HG03280 (cell line): ENCODE data around the gene RRM1.

Source experiments
- ATAC-seq: cut with Tn5 transposase; IDR thresholded peaks from one replicate; pipeline ENCODE4 v1.9.1; 2021; ENCODE audit warnings: mild to moderate bottlenecking, moderate library complexity; ENCODE audit not compliant: unreplicated experiment

The RRM1 gene

DNA sequence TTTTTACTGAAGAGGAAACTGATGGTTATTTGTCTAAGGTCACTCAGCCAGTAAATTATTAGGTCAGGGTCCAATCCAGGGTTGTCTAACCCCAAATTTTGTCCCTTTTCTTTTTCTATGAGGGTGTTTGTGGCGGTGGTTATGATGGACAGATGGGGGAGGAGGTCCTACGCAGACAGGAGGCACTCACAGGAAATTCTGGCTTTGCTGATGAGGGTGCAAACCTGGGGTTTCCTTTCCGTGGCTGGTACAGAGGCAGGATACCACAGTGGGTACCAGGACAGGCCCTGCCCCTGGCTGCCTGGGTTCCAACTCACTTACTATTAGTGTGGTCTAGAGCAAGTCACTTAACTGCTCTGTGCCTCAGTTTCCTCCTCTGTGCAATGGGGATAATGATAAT is 91.0 kb downstream of the RRM1 start:
- no peak for ATAC-seq

DNA sequence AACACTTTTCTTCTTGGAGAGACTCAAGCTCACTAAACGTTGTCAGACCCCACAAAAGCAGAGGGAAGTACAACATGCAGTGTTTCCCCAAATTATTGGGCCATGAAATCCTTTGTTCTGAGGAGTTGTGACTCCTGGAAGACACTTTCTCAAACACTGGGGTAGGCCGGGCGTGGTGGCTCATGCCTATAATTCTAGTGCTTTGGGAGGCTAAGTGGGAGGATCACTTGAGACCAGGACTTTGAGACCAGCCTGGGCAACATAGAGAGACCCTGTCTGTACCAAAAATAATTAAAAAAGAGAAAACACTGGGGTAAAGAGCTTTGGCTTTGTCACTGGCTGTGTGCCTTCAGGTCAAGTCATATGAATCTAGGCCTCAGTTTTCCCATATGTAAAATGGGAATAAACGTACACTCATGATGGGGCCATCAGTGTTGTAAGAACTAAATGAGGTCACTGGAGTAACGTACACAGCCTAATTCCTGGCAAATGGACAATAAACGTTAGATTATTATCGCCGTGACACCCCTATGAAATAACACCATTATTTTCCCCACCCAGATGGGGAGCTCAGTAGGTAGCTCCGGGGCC is 92.0 kb downstream of the RRM1 start:
- no peak for ATAC-seq

DNA sequence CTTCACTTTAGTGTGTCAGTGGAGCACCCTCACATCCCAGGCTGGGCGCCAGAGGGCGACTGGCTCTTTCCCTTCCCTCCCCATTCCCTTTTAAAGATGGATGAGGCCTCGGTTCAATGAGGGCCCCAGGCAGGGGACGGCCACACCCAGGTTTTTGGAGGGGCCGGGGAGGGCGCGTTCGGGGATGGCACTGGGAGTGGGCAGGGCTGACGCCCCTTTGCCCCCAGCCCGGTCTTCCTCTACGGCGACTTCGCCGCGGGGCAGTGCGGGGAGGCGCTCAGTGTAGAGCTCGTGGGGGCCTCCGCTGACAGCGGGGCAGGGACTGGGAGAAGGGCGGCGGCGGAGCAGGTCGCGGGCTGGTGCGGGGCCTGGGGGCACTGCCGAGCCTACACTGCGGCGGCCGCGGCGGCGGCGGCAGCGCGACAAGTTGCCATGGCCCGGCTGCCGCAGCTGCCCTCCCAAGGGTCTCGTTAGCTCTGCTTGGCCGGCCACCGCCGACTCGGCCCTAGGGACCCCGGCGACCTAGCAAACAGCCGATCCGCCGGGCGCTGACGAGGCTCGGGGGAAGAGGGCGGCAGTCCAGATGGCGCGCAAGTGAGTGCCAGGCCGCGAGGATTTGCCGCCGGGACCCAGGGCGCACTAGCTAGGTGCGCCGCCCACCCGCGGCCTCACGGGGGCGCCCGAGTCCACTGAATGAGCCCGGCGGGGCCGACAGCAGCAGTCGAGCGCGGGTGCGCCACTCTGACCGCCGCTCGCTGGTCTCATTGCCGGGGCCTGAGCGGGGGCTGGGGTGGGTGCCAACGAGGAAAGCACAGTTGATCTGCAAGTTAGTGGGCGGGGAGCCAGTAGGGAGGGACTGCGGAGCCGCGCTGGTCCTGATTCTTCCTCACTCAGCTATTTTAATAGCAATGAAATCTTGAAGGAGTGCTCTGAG is 92.7 kb downstream of the RRM1 start:
- peak; percentile 96 for ATAC-seq
